HTERT RPE-1 (cell line): Measurements from ENCODE around the gene STPG1.
"Not testable (repeated sequence)": the region's sequence is repeated elsewhere in the genome, so short reads cannot be mapped to it uniquely, and the experiment has no call there.

Experiments used
- in situ Hi-C: fragments of 300-500 bp; cut with MboI; formaldehyde crosslinking; loops from 4 replicates; pipeline ENCODE4 v1.14.3; 2020; ENCODE audit warnings: low sequenced_read_pairs

Gene STPG1

GRCh38 chr1:24413350-24414163 is at the start of gene STPG1:
Gene STPG1 (minus strand): TSS chr1:24413782. CDS start chr1:24401388, 12,394 bp downstream.
- in situ Hi-C loops, result no loop called here

GRCh38 chr1:24462128-24462527 is 48.5 kb upstream of the STPG1 start:
- in situ Hi-C loops, result not testable (repeated sequence)

- in situ Hi-C loops, result no loop called here
Observed at GRCh38 chr1:24459551-24460266, 46.1 kb upstream of the STPG1 start.

GRCh38 chr1:24457866-24458265 is 44.3 kb upstream of the STPG1 start:
- in situ Hi-C loops, result no loop called here

- in situ Hi-C loops, result no loop called here
Observed at GRCh38 chr1:24455272-24455671, 41.7 kb upstream of the STPG1 start.

GRCh38 chr1:24454673-24455072 is 41.1 kb upstream of the STPG1 start:
- in situ Hi-C loops, result no loop called here

GRCh38 chr1:24452922-24453485 is 39.4 kb upstream of the STPG1 start:
- in situ Hi-C loops, result no loop called here

GRCh38 chr1:24451746-24452145 is 38.2 kb upstream of the STPG1 start:
- in situ Hi-C loops, result no loop called here

- in situ Hi-C loops, result no loop called here
Observed at GRCh38 chr1:24450857-24451397, 37.3 kb upstream of the STPG1 start.

GRCh38 chr1:24450316-24450715 is 36.7 kb upstream of the STPG1 start:
- in situ Hi-C loops, result no loop called here

GRCh38 chr1:24446446-24446845 is 32.9 kb upstream of the STPG1 start:
- in situ Hi-C loops, result not testable (repeated sequence)

GRCh38 chr1:24443241-24443656 is 29.7 kb upstream of the STPG1 start:
- in situ Hi-C loops, result no loop called here

GRCh38 chr1:24442764-24443163 is 29.2 kb upstream of the STPG1 start:
- in situ Hi-C loops, result no loop called here

- in situ Hi-C loops, result no loop called here
Observed at GRCh38 chr1:24441996-24442668, 28.6 kb upstream of the STPG1 start.

- in situ Hi-C loops, result no loop called here
Observed at GRCh38 chr1:24441480-24441879, 27.9 kb upstream of the STPG1 start.

GRCh38 chr1:24440436-24440835 is 26.9 kb upstream of the STPG1 start:
- in situ Hi-C loops, result no loop called here

- in situ Hi-C loops, result no loop called here
Observed at GRCh38 chr1:24438423-24438901, 24.9 kb upstream of the STPG1 start.

- in situ Hi-C loops, result no loop called here
Observed at GRCh38 chr1:24437631-24438396, 24.2 kb upstream of the STPG1 start.

- in situ Hi-C loops, result no loop called here
Observed at GRCh38 chr1:24435782-24436365, 22.3 kb upstream of the STPG1 start.

GRCh38 chr1:24427545-24427862 is 13.9 kb upstream of the STPG1 start:
- in situ Hi-C loops, result no loop called here
